MCF 10A (cell line): Measurements from ENCODE around the gene GNB1L. TPM values are rescaled to one million over a fixed set of nuclear protein-coding genes. Genes with fewer than 3 reads are reported as not detected.

Experiments used
- BruUV-seq: library from RNA; stranded (reverse); fragments of 400-500 nt; replicated peaks from 2 replicates; lab custom pipeline; 2021; lab: Mats Ljungman, UMichigan
- CTCF ChIA-PET: fragments of 300-600 bp; sonication (Branson Sonifier 250); formaldehyde crosslinking; extraction: SDS; loops from one replicate; lab custom pipeline; 2021; ENCODE audit warnings: antibody characterized with exemption, inconsistent platforms; lab: Yijun Ruan, JAX
- POLR2A ChIA-PET: fragments of 300-600, 350-650 bp; sonication (Branson Sonifier 250); formaldehyde crosslinking; extraction: SDS; loops from one replicate; lab custom pipeline; 2020; ENCODE audit warnings: antibody characterized with exemption, inconsistent platforms; lab: Yijun Ruan, JAX
- DNase-seq: peaks from one replicate; pipeline ENCODE4 v3.0.0-alpha.2; 2018; ENCODE audit not compliant: unreplicated experiment
- H3K27ac Mint-ChIP-seq: one replicate; pipeline ENCODE4 v1.8.0; 2022; ENCODE audit warnings: mild to moderate bottlenecking, low read depth, mixed read lengths; ENCODE audit not compliant: unreplicated experiment
- H3K27me3 Mint-ChIP-seq: one replicate; pipeline ENCODE4 v1.8.0; 2022; ENCODE audit warnings: mixed read lengths; ENCODE audit not compliant: insufficient read depth, unreplicated experiment
- H3K36me3 Mint-ChIP-seq: one replicate; pipeline ENCODE4 v1.8.0; 2022; ENCODE audit warnings: mild to moderate bottlenecking, moderate library complexity, mixed read lengths; ENCODE audit not compliant: insufficient read depth, unreplicated experiment
- H3K4me1 Mint-ChIP-seq: one replicate; pipeline ENCODE4 v1.8.0; 2022; ENCODE audit warnings: mixed read lengths; ENCODE audit not compliant: insufficient read depth, unreplicated experiment
- H3K4me3 Mint-ChIP-seq: one replicate; pipeline ENCODE4 v1.8.0; 2022; ENCODE audit warnings: mild to moderate bottlenecking, moderate library complexity, mixed read lengths; ENCODE audit not compliant: unreplicated experiment
- H3K9me3 Mint-ChIP-seq: one replicate; pipeline ENCODE4 v1.8.0; 2022; ENCODE audit warnings: mixed read lengths; ENCODE audit not compliant: unreplicated experiment
- CTCF ChIP-seq: fragments of 200-600 bp; IDR thresholded peaks from one replicate; pipeline ENCODE4 v1.8.0; 2022; ENCODE audit warnings: antibody characterized with exemption, mild to moderate bottlenecking; ENCODE audit not compliant: unreplicated experiment
- intact Hi-C: fragments of 100-400 bp; cut with micrococcal nuclease; formaldehyde crosslinking; loops from 2 replicates; pipeline ENCODE4 v1.14.1; 2022
- total RNA-seq: library from RNA; stranded (reverse); gene quantifications from 2 replicates; pipeline ENCODE4 v1.2.3, GENCODE V29; 2022

GNB1L gene
- total RNA-seq, 1 experiment from 2014 or later, result 4.3 TPM

- ChIA-PET CTCF (no interaction called here), POLR2A (no interaction called here)
- Mint-ChIP-seq H3K27ac (no peak overlapping the region), H3K4me1 (peaks cover 9% of the 10 kb centered on the region), H3K4me3 (no peak overlapping the region), H3K9me3 (no peaks in the 10 kb centered on the region), H3K27me3 (peaks cover 16% of the 10 kb centered on the region), H3K36me3 (peaks cover 6% of the 10 kb centered on the region)
- no TSS peak for BruUV-seq
- intact Hi-C loops, result no loop called here
- DNase-seq, result no peak
- TF ChIP-seq CTCF, result no peak
Measured at GRCh38 chr22:19760951-19761724, 93.5 kb downstream of the GNB1L start.

DNA sequence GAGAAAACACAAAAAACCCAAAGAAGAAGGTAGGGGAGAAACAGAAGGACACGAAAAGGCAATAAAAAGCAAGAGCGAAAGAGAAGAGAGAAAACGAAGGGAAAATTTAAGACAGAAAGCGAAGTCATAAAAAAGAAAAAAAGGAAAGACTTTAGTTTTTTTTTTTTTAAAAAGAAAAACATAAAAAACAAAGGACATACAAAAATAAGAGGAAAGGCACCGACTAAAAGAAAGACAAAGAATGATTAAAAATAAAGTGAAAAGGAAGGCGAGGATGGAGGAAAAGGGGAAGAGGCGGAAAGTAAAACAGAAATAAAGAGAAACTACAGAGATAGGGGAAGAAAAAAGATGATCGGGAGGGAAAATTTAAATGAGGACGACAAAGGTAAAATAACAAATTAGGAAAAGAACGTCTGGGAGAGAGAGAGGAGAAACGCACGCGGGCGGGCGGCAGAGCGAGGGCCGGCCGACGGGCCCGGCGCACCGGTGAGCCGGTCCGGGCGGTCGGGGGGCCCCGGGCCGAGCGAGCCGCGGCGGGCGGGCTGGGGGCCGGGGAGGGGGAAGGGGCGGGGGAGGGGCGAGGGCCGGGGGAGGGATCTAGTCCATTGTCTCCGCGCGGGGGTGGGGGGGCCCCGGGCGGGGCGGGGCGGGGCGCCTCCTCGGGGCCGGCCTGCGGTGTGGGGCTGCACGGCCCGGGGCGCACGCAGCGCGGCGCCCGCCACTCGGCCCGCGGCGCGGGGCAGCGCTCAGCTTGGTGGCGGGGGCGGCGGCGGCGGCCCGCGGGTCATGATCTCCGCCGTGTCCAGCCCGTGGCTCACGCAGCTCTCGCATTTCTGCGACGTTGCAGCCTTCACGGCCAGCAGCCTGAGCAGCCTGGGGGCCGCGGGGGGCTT is 94.4 kb downstream of the GNB1L start, which contains the start of gene TBX1:
TSS of gene TBX1 (plus strand) at position 721 of the 893 bp plus-strand sequence. CDS start at position 787, 66 bp downstream.
- no TSS peak for BruUV-seq
- POLR2A ChIA-PET, result no interaction called here
- no peak for DNase-seq
- CTCF ChIA-PET, result interaction anchor here (0.6 to 0.8 kb wide), 2 partner anchors 17 to 20 kb away, joined by 3 to 5 read pairs; no protein-coding TSS in a partner anchor
- TF ChIP-seq CTCF, result no peak
- intact Hi-C loops, result no loop called here
- Mint-ChIP-seq H3K4me1 (peaks cover 9% of the 10 kb centered on the region), H3K4me3 (no peak within 1 kb of the TSS), H3K27ac (no peak within 1 kb of the TSS), H3K27me3 (peaks cover 16% of the 10 kb centered on the region), H3K36me3 (peaks cover 6% of the 10 kb centered on the region), H3K9me3 (no peaks in the 10 kb centered on the region)

GRCh38 chr22:19759427-19760057 is 95.1 kb downstream of the GNB1L start:
- Mint-ChIP-seq H3K4me3 (no peak overlapping the region), H3K4me1 (peaks cover 9% of the 10 kb centered on the region), H3K27me3 (peaks cover 17% of the 10 kb centered on the region), H3K36me3 (peaks cover 6% of the 10 kb centered on the region), H3K27ac (no peak overlapping the region), H3K9me3 (no peaks in the 10 kb centered on the region)
- no TSS peak for BruUV-seq
- DNase-seq, result no peak
- ChIA-PET CTCF (interaction anchor here (0.6 to 2.2 kb wide), 4 partner anchors 17 to 323 kb away, joined by 3 to 9 read pairs (median 4); no protein-coding TSS in a partner anchor), POLR2A (no interaction called here)
- no peak for TF ChIP-seq CTCF
- intact Hi-C loops, result no loop called here
